HS-5 (cell line): ENCODE data around the gene KLHDC4.

Experiments
- DNase-seq: peaks from one replicate; pipeline ENCODE4 v3.0.0-alpha.2; 2012; ENCODE audit warnings: low read depth

The KLHDC4 gene

GRCh38 chr16:87698676-87699199 is 67.0 kb downstream of the KLHDC4 start:
- no peak for DNase-seq

- DNase-seq: no peak
Measured at GRCh38 chr16:87698241-87698640, 67.5 kb downstream of the KLHDC4 start.

DNA sequence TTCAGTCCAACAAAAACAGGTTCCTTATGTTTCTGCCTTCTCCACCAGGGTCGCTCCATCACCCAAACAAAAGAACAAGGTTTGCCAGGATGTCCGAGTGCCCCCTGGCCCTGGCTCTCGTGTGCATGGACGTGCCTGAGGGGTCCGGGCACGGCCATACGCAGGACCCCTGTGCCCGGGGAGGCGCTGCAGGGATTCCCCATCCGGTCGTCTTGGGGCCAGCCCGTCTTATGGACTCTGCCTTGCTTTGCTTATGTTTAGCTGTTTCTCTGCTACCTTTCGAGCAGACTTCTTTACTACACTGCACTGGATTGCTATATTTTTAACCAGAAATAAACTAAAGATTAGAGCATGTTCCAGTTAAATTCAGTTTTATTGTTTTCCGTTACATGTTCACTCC is 68.0 kb downstream of the KLHDC4 start:
- no peak for DNase-seq

- DNase-seq: no peak
Measured at GRCh38 chr16:87697256-87697655, 68.5 kb downstream of the KLHDC4 start.

DNA sequence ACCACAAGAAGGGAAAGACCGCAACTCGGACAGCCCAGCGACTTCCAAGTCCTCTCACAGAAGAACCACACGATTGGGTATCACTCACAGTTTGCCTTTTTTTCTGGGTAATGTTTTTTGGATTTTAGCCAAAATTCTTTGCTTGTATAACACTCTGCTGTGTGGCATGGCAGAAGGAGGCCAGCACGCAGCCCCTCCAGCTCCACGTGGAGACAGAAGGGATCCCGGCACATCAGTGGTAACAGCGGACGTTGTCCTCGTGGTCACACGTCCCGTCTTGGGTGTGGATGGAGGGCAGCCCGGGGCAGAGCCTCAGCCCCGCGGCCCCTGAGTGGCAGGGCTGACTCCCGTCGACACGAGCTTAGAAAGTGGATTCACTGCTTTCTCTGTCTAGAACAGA is 69.1 kb downstream of the KLHDC4 start:
- no peak for DNase-seq

DNA sequence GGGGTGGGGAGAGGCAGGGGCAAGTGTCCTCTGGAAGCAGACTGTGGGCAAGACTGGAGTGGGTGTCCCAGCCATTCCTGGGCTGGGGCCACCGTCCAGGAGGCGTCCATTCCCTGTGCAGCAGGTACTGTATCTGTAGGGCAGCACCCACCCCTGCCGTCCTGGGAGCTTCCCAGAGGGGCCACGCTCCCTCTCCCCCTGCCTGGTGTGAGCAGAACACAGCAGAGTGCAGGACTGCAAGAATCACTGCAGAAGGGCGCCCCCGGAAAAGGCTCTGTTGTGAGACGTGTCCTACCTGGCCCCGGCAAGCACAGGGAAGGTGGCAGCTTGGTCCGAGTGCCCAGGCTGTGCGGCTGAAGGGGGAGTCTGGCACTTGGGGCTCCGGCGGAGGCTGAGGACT is 70.3 kb downstream of the KLHDC4 start:
- no peak for DNase-seq

- no peak for DNase-seq
Measured at GRCh38 chr16:87694441-87695125, 71.2 kb downstream of the KLHDC4 start.

GRCh38 chr16:87693827-87694226 is 72.0 kb downstream of the KLHDC4 start:
- no peak for DNase-seq

GRCh38 chr16:87692756-87693155 is 73.0 kb downstream of the KLHDC4 start:
- no peak for DNase-seq

DNA sequence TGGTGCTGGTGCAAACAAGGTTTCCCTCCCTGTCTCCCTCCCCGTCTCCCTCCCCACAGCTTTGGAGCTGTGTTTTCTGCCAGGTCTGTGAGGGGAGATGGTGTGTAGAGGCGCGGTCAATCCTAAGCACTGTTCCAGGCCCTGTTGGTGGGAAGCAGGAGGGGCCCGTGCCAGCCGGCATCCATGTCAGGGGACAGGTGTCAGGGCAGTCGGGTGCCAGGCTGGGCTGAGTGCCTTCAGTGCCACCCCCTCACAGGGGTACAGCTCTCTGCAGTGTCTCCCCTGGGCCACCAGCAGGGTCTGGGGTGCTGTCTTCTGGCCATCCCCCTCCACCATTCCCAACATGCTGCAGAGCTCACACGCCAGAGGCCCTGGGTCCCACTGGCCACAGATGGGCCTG is 73.6 kb downstream of the KLHDC4 start:
- DNase-seq: no peak

DNA sequence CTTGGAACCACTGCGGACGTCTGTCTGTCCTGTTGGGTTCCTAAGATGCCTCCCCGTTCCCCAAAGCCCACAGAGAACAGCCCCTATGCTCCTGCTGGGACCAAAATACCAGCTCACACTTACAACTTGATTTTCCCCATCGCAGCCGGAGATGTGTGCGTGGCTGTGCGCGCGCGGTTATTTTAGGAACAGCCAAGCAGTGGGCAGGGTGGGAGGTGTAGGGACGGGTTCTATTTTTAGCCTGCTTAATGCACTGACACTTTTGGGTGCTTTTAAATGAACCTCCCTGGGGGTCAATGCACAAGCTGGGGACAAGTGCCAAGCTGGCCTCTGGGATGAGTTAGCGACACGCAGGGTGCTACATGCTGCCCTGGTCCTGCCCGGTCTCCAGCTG is 74.1 kb downstream of the KLHDC4 start:
- no peak for DNase-seq

GRCh38 chr16:87690911-87691685 is 74.7 kb downstream of the KLHDC4 start:
- DNase-seq: no peak

DNA sequence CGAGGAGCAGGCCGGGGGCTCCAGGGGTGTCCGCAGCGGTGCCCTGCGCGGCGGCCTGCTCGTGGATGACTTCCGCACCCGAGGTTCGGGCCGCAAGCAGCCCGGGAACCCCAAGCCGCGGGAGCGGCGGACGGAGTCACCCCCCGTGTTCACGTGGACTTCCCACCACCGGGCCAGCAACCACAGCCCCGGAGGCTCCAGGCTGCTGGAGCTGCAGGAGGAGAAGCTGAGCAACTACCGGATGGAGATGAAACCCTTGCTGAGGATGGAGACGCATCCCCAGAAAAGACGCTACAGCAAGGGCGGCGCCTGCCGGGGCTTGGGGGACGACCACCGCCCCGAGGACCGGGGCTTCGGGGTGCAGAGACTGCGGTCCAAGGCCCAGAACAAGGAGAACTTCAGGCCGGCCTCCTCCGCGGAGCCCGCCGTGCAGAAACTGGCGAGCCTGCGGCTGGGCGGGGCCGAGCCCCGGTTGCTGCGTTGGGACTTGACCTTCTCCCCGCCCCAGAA is 75.8 kb downstream of the KLHDC4 start:
- DNase-seq: no peak

DNA sequence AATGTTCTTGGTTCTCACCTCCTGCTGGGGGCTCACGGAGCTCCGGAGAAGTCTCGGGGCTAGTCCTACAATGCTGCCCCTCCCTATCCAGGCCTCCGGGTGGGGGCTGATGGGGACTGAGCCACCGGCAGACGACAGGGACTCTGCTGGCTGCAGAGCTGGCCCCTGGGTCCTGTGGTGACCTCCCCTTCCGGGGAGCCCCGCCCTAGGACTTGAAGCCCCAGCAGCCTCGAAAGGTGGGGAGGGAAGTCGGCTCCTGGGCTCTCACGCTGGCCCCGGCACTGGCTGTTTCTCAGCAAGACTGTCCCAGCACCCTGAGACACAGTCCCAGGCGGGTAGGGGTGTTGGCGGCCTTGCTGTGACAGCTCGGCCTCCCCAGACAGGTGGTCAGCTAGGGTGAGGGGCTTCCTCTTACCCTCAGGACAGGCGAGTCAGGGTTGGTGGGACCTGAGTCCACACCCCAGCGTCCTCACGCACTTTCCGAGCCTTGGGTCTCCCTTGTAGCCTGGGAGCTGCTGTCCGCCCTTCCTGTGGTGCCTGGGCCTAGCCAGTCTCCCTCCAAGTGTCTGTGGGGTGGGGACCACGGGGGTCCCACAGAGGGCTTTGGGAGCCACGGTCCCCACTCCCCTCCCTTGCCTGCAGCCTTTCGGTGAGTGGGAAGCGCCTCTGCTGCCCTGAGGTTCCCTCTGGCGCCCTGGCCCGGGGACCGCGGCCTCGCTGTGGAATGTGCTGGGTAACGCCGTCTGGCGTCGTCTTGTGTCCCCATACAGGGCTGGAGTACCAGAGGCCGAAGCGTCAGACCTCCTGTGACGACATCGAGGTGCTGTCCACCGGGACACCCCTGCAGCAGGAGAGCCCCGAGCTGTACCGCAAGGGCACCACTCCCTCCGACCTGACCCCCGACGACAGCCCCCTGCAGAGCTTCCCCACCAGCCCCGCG is 76.6 kb downstream of the KLHDC4 start:
- no peak for DNase-seq

DNA sequence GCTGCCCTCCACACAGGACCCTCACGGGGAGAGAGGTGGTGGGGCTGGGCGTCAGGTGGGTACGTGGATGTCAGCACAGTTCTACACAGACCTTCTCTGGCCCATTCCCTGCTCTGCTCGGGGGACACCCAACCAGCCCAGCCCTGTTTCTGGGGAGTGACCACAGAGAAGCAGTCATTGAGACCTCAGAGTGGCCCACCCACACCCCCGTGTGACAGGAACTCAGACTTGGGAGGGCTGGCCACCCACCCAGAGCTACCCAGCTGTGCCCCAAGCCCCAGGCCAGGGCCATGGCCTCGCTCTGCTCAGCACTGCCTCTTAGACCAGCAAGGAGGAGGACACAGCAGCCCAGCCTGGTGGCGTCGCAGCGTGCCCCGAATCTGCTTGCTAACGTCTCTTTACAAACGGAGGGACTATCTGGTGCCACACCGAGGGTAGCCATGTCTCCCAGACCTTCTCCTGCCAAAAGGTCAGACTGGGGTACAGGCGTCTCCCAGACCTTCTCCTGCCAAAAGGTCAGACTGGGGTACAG is 77.7 kb downstream of the KLHDC4 start:
- DNase-seq: no peak

- no peak for DNase-seq
Measured at GRCh38 chr16:87687126-87687910, 78.5 kb downstream of the KLHDC4 start.

DNA sequence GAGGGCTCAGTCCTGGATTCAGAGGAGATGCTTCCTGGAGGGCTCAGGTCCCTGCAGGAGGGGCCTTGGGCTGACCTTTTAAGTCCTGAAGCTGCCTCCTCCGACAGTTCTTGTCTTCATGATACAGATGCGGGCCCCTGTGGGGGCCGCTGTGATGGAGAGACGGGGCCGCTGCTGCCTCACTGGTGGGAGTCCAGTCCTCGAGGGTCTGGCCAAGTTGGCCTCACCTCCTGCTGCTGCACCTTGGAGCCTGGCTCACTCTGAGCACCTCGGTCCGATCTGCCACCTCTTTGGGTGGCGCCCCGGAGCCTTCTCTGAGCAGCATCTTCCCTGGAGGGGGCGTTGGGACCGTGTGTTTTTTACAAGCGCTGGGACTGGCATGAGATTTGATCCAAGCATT is 79.1 kb downstream of the KLHDC4 start:
- no peak for DNase-seq

DNA sequence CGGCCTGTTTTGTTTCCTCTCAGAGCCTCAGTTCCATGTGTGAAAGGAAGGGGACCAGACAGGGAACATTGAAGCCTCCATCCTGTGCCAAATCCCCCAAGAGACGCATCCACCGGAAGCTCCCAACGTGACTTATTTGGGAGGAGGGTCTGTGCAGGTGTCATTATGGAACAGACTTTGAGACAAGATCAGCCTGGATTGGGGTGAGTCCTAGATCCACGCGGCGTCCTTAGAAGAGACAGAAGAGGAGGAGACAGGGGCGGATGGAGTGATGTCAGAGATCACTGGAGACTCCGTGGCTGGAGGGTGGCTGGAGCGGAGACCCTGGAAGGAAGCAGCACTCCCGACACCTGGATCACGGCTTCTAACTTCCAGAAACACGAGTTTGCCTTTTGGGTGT is 80.0 kb downstream of the KLHDC4 start:
- no peak for DNase-seq

DNA sequence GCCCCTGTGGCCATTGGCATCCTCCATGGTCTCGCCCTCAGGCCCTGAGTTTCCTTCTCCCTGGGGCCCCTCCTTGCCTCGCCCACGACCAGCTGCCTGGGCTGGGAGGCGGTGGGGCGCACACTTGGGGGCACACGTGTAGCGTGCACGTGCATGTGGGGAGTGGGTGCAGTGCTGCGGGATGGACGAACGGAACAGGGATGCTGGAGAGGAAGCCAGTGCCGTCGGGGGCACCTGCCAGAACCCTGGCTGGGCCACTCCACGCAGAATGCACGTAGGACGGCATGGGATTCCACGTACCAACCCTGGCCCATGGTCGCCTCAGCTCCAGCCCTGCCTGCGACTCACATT is 80.4 kb downstream of the KLHDC4 start:
- DNase-seq: no peak

DNA sequence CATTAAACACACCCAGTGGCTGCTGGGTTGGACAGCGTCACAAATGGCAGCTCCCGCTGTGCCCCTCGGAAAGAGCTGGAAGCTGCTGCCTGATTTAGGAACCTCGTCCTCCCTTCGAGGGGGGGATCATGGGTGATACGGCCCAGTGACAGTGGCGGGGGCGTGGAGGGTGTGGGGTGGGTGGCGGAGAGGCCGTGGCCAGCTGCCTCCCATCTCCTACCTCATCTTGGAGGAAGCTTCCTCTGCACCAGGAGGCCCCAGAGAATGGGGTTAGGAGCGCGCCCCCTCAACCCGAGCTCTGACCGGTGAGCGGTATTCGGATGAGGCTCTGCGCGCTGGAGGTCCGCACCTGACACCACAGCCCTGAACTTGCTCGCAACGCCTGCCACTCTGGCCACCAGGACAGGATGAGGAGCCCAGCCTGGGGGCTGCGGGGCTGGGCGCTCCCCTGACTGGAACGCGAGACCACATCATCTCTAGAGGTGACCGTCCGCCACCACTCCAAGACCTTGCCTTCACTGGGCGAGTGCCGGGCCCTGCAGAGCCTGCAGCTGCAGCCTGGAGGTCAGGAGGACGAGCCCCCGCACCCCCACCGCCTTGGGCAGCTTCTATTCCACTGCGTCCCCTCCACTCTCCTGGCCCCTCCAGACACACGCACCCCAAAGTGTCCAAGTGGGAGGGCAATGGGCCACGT is 80.9 kb downstream of the KLHDC4 start:
- no peak for DNase-seq
